Anterior cingulate cortex (tissue), 58 donors: ENCODE results near the gene NAPA.
A peak's percentile ranks its signal among the peaks of the same experiment; 100 is the strongest.

ENCODE experiments used
- DNase-seq, 58 donors: peaks; one replicate each; lab custom pipeline; 2025; lab: John Stamatoyannopoulos, UW

Gene NAPA

DNA sequence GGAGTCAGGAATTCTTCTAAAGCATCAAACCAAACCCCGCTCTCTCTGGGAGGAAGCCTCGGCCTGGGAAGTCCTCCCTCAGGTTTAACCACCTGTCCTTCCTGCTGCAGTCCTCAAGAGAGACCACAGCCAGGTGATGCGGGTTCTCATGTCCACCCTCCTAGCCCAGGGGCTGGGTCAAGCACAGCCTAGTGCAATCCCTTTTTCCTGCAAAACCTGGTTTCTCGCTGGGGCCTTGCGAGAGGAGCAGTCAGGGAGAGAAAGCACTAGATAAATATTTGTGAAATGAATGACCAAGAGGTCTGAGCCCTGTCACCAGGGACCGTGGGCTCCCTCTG lies 45.5 kb downstream of the NAPA start:
- DNase-seq, result peak in 1 of 58 donors; percentile 16

DNA sequence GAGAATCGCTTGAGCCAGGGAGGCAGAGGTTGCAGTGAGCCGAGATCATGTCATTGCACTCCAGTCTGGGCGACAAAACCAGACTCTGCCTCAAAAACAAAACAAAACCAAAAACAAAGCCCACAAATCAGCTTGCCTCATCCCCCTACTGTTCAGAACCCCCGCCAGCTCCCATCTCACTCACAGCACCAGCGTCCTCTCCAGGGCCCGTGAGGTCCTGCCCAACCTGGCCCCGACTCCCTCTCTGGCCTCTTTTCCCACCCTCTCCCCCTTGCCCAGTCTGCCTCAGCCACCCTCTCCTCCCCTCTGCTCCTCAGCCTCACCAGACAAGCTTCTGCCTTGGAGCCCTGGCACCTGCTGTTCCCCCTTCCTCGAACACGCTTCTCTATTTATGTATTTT lies 46.9 kb downstream of the NAPA start:
- no peak for DNase-seq

GRCh38 chr19:47465957-47466356 lies 48.9 kb downstream of the NAPA start:
- DNase-seq, result no peak

GRCh38 chr19:47464675-47465419 lies 50.0 kb downstream of the NAPA start:
- no peak for DNase-seq

GRCh38 chr19:47461876-47462275 lies 53.0 kb downstream of the NAPA start:
- no peak for DNase-seq

- DNase-seq, result no peak
These were observed 55.4 kb downstream of the NAPA start for GRCh38 chr19:47459477-47459876.

GRCh38 chr19:47458672-47459071 lies 56.2 kb downstream of the NAPA start:
- no peak for DNase-seq

GRCh38 chr19:47456721-47457474 lies 58.0 kb downstream of the NAPA start:
- no peak for DNase-seq

DNA sequence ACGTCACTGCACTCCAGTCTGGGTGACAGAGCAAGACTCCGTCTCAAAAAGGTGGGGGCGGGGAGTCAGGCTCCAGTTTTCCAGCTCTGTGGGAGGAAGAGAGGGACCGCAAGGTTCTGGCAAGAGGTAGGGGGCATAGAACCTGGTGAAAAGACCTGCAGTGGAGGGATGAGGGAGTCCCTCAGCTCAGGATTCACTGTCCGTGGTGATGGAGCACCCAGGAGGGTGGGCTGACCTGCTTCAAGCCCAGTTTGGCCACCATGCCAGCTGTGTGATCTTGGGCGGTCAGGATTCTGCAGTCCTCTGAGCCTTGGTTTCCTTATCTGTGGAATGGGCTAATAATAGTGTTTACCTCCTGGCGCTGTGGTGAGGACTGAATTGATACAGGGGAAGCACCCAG lies 64.4 kb downstream of the NAPA start:
- no peak for DNase-seq

GRCh38 chr19:47448360-47448727 lies 66.5 kb downstream of the NAPA start:
- DNase-seq, result no peak

DNA sequence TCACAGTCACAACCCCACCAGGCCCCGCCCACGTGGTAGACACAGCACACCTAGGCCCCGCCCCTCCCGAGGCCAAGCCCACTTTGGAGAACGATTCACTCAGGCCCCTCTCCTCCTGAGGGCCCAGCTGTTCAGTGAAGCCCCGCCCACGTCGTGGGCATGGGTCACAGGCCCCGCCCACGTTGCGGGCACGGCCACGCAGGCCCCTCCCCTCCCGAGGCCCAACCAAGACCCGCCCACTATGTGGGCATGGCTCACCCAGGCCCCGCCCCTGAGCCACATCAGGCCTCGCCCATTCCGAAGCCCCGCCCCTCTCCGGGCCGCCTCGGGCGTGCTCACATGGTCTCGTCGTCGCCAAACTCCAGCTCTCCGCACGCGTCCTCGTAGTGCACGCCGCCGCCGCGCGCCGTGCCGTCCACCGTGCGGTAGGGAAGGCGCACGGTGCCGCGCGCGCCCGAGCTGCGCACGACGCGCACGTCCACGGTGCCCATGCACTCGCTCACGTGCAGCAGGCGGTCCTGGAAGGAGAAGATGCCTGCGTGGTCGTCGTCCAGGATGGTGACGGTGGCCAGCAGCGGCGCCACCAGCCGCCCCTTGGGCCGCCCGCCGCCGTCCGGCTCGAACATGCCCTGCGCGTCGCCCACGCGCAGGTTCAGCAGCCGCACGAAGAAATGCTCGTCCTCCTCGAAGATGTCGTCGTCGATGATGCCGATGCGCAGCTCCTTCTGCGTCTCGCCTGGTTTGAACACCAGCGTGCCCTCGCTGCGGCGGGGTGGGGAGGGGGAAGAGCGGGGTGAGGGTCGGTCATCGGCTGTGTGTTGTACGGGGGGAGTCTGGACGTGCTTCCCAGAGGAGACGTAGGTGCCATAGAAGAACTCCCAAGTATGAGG lies 67.1 kb downstream of the NAPA start:
- DNase-seq, result peak in 46 of 58 donors; percentile 6 to 78 (median 50)

GRCh38 chr19:47446534-47447469 lies 68.1 kb downstream of the NAPA start:
- peak in 17 of 58 donors; percentile 13 to 56 (median 33) for DNase-seq

DNA sequence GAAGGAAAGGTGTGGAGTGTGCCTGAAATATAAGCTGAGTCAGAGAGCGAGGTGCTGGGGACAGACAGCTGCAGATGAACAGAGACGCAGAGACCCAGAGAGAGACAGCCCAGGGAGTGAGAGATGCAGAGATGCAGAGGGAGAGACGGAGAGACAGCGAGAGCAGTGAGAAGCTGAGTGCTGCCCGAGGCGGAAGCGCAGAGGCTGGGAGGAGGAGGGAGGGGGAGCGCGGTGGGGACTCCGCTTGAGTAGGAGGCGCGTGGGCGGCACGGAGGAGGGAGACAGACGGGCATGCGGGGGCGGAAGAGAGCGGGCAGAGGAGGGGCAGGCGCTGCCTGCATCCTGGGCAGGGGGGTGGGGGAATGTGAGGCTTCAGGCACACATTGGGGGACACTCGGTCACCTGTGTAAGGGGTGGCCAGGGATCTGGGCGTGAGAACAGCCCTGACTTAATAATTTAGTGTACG lies 68.9 kb downstream of the NAPA start:
- DNase-seq, result peak in 36 of 58 donors; percentile 5 to 70 (median 26)

GRCh38 chr19:47445527-47445926 lies 69.3 kb downstream of the NAPA start:
- peak in 2 of 58 donors; percentile 22 to 25 for DNase-seq

GRCh38 chr19:47444388-47444821 lies 70.5 kb downstream of the NAPA start:
- DNase-seq, result peak in 1 of 58 donors; percentile 23

- DNase-seq, result peak in 38 of 58 donors; percentile 6 to 84 (median 42)
These were observed 71.5 kb downstream of the NAPA start for GRCh38 chr19:47443331-47443730.

DNA sequence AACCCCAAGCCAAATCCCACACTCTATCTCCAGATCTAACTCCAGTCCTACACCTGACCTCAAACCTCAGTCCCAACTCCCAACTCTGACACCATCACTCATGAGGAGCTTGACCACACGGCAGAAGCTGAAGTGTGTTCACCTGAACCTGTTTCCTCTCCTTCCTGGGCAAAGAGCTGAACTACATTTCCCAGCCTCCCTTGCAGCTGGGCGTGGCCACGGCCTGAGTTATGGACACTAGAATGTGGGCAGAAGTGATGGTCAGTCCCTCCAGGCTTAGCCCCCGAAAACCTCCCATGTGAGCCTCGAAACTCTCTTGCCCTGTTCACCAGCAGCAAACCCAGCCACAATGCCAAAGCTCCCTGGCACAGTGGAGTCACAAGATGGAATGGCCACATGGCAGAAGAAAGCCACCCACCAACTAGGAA lies 76.1 kb downstream of the NAPA start:
- no peak for DNase-seq
